HUES6 (cell line): ENCODE results near the gene FRMD4B.

Source experiments
- H3K27ac ChIP-seq: 2 replicates; pipeline ENCODE4 v1.7.0; 2013; ENCODE audit warnings: low read depth, mild to moderate bottlenecking, low read length, inconsistent platforms
- H3K27me3 ChIP-seq: 2 replicates; pipeline ENCODE4 v1.6.1; 2013; ENCODE audit warnings: low read length; ENCODE audit not compliant: control insufficient read depth, insufficient read depth
- H3K36me3 ChIP-seq: 2 replicates; pipeline ENCODE4 v1.6.1; 2013; ENCODE audit warnings: low read length; ENCODE audit not compliant: control insufficient read depth, insufficient read depth
- H3K4me1 ChIP-seq: 2 replicates; pipeline ENCODE4 v1.6.1; 2013; ENCODE audit warnings: low read length; ENCODE audit not compliant: control insufficient read depth, insufficient read depth
- H3K4me3 ChIP-seq: 2 replicates; pipeline ENCODE4 v1.5.1; 2013; ENCODE audit warnings: low read depth, low read length
- H3K9ac ChIP-seq: one replicate; pipeline ENCODE4 v1.6.1; 2013; ENCODE audit warnings: mild to moderate bottlenecking, low read length
- H3K9me3 ChIP-seq: 2 replicates; pipeline ENCODE4 v1.6.1; 2013; ENCODE audit warnings: low read depth, low read length; ENCODE audit not compliant: control insufficient read depth, insufficient read depth

Gene FRMD4B

GRCh38 chr3:69218079-69218478, 167.8 kb downstream of the FRMD4B start:
- no peak overlapping the region for H3K4me3 ChIP-seq
- no peaks in the 10 kb centered on the region for H3K9me3 ChIP-seq
- no peaks in the 10 kb centered on the region for H3K4me1 ChIP-seq
- H3K27ac ChIP-seq, result no peak overlapping the region
- H3K9ac ChIP-seq, result no peak overlapping the region
- no peaks in the 10 kb centered on the region for H3K27me3 ChIP-seq
- H3K36me3 ChIP-seq, result 0 out of 2 replicates have a peak, but pooled peaks cover 3% of the 10 kb centered on the region

- H3K4me3 ChIP-seq, result no peak overlapping the region
- H3K27ac ChIP-seq, result no peak overlapping the region
- H3K36me3 ChIP-seq, result 0 out of 2 replicates have a peak, but pooled peaks cover 3% of the 10 kb centered on the region
Measured at GRCh38 chr3:69216981-69217380, 168.9 kb downstream of the FRMD4B start.

GRCh38 chr3:69214241-69214640, 171.6 kb downstream of the FRMD4B start:
- no peak overlapping the region for H3K4me3 ChIP-seq
- no peaks in the 10 kb centered on the region for H3K9me3 ChIP-seq
- no peaks in the 10 kb centered on the region for H3K27me3 ChIP-seq
- no peak overlapping the region for H3K27ac ChIP-seq
- 0 out of 2 replicates have a peak, but pooled peaks cover 3% of the 10 kb centered on the region for H3K36me3 ChIP-seq
- no peak overlapping the region for H3K9ac ChIP-seq
- no peaks in the 10 kb centered on the region for H3K4me1 ChIP-seq

More at GRCh38 chr3:69216981-69217380, 168.9 kb downstream of the FRMD4B start:
- no peaks in the 10 kb centered on the region for H3K9me3 ChIP-seq
- no peaks in the 10 kb centered on the region for H3K27me3 ChIP-seq
- H3K4me1 ChIP-seq, result no peaks in the 10 kb centered on the region
- no peak overlapping the region for H3K9ac ChIP-seq

- Histone ChIP-seq H3K36me3 (0 out of 2 replicates have a peak, but pooled peaks cover 3% of the 10 kb centered on the region), H3K9ac (no peak overlapping the region), H3K9me3 (no peaks in the 10 kb centered on the region), H3K4me1 (no peaks in the 10 kb centered on the region), H3K27ac (no peak overlapping the region), H3K27me3 (no peaks in the 10 kb centered on the region), H3K4me3 (no peak overlapping the region)
Measured at GRCh38 chr3:69212411-69213160, 173.3 kb downstream of the FRMD4B start.

- 0 out of 2 replicates have a peak, but pooled peaks cover 3% of the 10 kb centered on the region for H3K36me3 ChIP-seq
- H3K4me1 ChIP-seq, result no peaks in the 10 kb centered on the region
- no peak overlapping the region for H3K27ac ChIP-seq
- no peaks in the 10 kb centered on the region for H3K27me3 ChIP-seq
- H3K4me3 ChIP-seq, result no peak overlapping the region
- H3K9ac ChIP-seq, result no peak overlapping the region
- no peaks in the 10 kb centered on the region for H3K9me3 ChIP-seq
Measured at GRCh38 chr3:69210068-69210730, 175.7 kb downstream of the FRMD4B start.

GRCh38 chr3:69209413-69209812, 176.5 kb downstream of the FRMD4B start:
- Histone ChIP-seq H3K9me3 (no peaks in the 10 kb centered on the region), H3K27me3 (no peaks in the 10 kb centered on the region), H3K27ac (no peak overlapping the region), H3K4me3 (no peak overlapping the region), H3K4me1 (no peaks in the 10 kb centered on the region), H3K36me3 (0 out of 2 replicates have a peak, but pooled peaks cover 3% of the 10 kb centered on the region), H3K9ac (no peak overlapping the region)

- Histone ChIP-seq H3K9ac (no peak overlapping the region), H3K4me1 (no peaks in the 10 kb centered on the region), H3K4me3 (no peak overlapping the region), H3K27me3 (no peaks in the 10 kb centered on the region), H3K9me3 (no peaks in the 10 kb centered on the region), H3K36me3 (no peaks in the 10 kb centered on the region), H3K27ac (no peak overlapping the region)
Measured at GRCh38 chr3:69207031-69207430, 178.9 kb downstream of the FRMD4B start.

GRCh38 chr3:69205385-69205784, 180.5 kb downstream of the FRMD4B start:
- Histone ChIP-seq H3K36me3 (no peaks in the 10 kb centered on the region), H3K9ac (no peak overlapping the region), H3K4me3 (no peak overlapping the region), H3K27me3 (no peaks in the 10 kb centered on the region), H3K9me3 (no peaks in the 10 kb centered on the region), H3K27ac (no peak overlapping the region), H3K4me1 (peaks cover 8% of the 10 kb centered on the region)

GRCh38 chr3:69204315-69204957, 181.5 kb downstream of the FRMD4B start:
- H3K9ac ChIP-seq, result no peak overlapping the region
- no peak overlapping the region for H3K27ac ChIP-seq

GRCh38 chr3:69203631-69204314, 182.1 kb downstream of the FRMD4B start:
- Histone ChIP-seq H3K9ac (no peak overlapping the region), H3K4me3 (no peak overlapping the region), H3K27ac (no peak overlapping the region), H3K9me3 (no peaks in the 10 kb centered on the region), H3K27me3 (no peaks in the 10 kb centered on the region), H3K36me3 (no peaks in the 10 kb centered on the region), H3K4me1 (peaks cover 17% of the 10 kb centered on the region)

More at GRCh38 chr3:69204315-69204957, 181.5 kb downstream of the FRMD4B start:
- H3K4me3 ChIP-seq, result no peak overlapping the region
- no peaks in the 10 kb centered on the region for H3K9me3 ChIP-seq
- no peaks in the 10 kb centered on the region for H3K36me3 ChIP-seq
- H3K4me1 ChIP-seq, result peaks cover 13% of the 10 kb centered on the region
- no peaks in the 10 kb centered on the region for H3K27me3 ChIP-seq
